Measurements from ENCODE around the gene PDPR. TPM values are rescaled to one million over a fixed set of nuclear protein-coding genes. Genes with fewer than 3 reads are reported as not detected.

The PDPR gene
- total and polyA plus RNA-seq, 2 experiments from 2014 or later, result 6.8 to 16.7 TPM

- no peaks in the 10 kb centered on the region for H3K9me2 ChIP-seq (replicated peaks; ENCODE audit: insufficient read depth)
- DNase-seq (ENCODE audit: low spot score), result peak; percentile 4
- no peaks in the 10 kb centered on the region for H3K79me2 ChIP-seq
- H3K4me1 ChIP-seq (ENCODE audit: insufficient read depth), result peaks cover 12% of the 10 kb centered on the region
- WGBS (ENCODE audit: low lambda C conversion rate, missing lambda C conversion rate), result 84% methylated on average over 11 of the region's 11 CpGs
- no peak overlapping the region for H3K4me3 ChIP-seq
- H3K9me3 ChIP-seq (ENCODE audit: low read depth), result no peaks in the 10 kb centered on the region
- H4K20me1 ChIP-seq (ENCODE audit: insufficient read depth, poor library complexity, severe bottlenecking), result no peaks in the 10 kb centered on the region
- H2AFZ ChIP-seq, result no peak overlapping the region
- H3K4me2 ChIP-seq, result no peak overlapping the region
- no peaks in the 10 kb centered on the region for H3K36me3 ChIP-seq (replicated peaks; ENCODE audit: insufficient read depth, low read depth)
- TF ChIP-seq CTCF (IDR thresholded peaks at IDR 0.05; ENCODE audit: poor library complexity) (no peak), EZH2phosphoT487 (IDR thresholded peaks at IDR 0.05; ENCODE audit: low read depth, severe bottlenecking, unreplicated experiment) (no peak), EZH2 (IDR thresholded peaks at IDR 0.05; ENCODE audit: borderline replicate concordance) (no peak)
- H3K27me3 ChIP-seq, result no peaks in the 10 kb centered on the region
- H3K27ac ChIP-seq, result peak overlapping the region; percentile 38
These were observed 43.0 kb downstream of the PDPR start for GRCh38 chr16:70157105-70157476.

- no peak overlapping the region for H3K4me2 ChIP-seq
These were observed 43.5 kb downstream of the PDPR start for GRCh38 chr16:70157477-70158260.

GRCh38 chr16:70158261-70158939, 44.3 kb downstream of the PDPR start:
- Histone ChIP-seq H4K20me1 (ENCODE audit: insufficient read depth, poor library complexity, severe bottlenecking) (no peaks in the 10 kb centered on the region), H3K4me2 (no peak overlapping the region), H3K36me3 (replicated peaks; ENCODE audit: insufficient read depth, low read depth) (no peaks in the 10 kb centered on the region), H3K4me1 (ENCODE audit: insufficient read depth) (peaks cover 9% of the 10 kb centered on the region), H3K27me3 (no peaks in the 10 kb centered on the region), H3K27ac (peak overlapping the region; percentile 36), H3K9me2 (replicated peaks; ENCODE audit: insufficient read depth) (no peaks in the 10 kb centered on the region), H3K9me3 (ENCODE audit: low read depth) (no peaks in the 10 kb centered on the region), H3K4me3 (no peak overlapping the region), H3K79me2 (no peaks in the 10 kb centered on the region), H2AFZ (no peak overlapping the region)
- 85% methylated on average over 7 of the region's 7 CpGs for WGBS (ENCODE audit: low lambda C conversion rate, missing lambda C conversion rate)
- peak; percentile 10 for DNase-seq (ENCODE audit: low spot score)
- TF ChIP-seq EZH2phosphoT487 (IDR thresholded peaks at IDR 0.05; ENCODE audit: low read depth, severe bottlenecking, unreplicated experiment) (no peak), EZH2 (IDR thresholded peaks at IDR 0.05; ENCODE audit: borderline replicate concordance) (no peak), CTCF (IDR thresholded peaks at IDR 0.05; ENCODE audit: poor library complexity) (no peak)

More at GRCh38 chr16:70157477-70158260, 43.5 kb downstream of the PDPR start:
- Histone ChIP-seq H3K27me3 (no peaks in the 10 kb centered on the region), H3K27ac (peak overlapping the region; percentile 38), H3K9me3 (ENCODE audit: low read depth) (no peaks in the 10 kb centered on the region), H4K20me1 (ENCODE audit: insufficient read depth, poor library complexity, severe bottlenecking) (no peaks in the 10 kb centered on the region), H3K9me2 (replicated peaks; ENCODE audit: insufficient read depth) (no peaks in the 10 kb centered on the region), H2AFZ (no peak overlapping the region), H3K4me3 (no peak overlapping the region), H3K36me3 (replicated peaks; ENCODE audit: insufficient read depth, low read depth) (no peaks in the 10 kb centered on the region), H3K79me2 (no peaks in the 10 kb centered on the region), H3K4me1 (ENCODE audit: insufficient read depth) (peaks cover 14% of the 10 kb centered on the region)
- WGBS (ENCODE audit: low lambda C conversion rate, missing lambda C conversion rate), result 86% methylated on average over 8 of the region's 8 CpGs
- DNase-seq (ENCODE audit: low spot score), result peak; percentile 55
- TF ChIP-seq EZH2phosphoT487 (IDR thresholded peaks at IDR 0.05; ENCODE audit: low read depth, severe bottlenecking, unreplicated experiment) (no peak), EZH2 (IDR thresholded peaks at IDR 0.05; ENCODE audit: borderline replicate concordance) (no peak), CTCF (IDR thresholded peaks at IDR 0.05; ENCODE audit: poor library complexity) (no peak)
